Peyer's patch (tissue), 4 donors: ENCODE data around the gene OR7G2. TPM values are rescaled to one million over a fixed set of nuclear protein-coding genes. Genes with fewer than 3 reads are reported as not detected.

Experiments
- DNase-seq, 3 donors: peaks; one replicate each; pipeline ENCODE4 v3.0.0-alpha.2; 2017 to 2019
- H3K27ac ChIP-seq, 4 donors: fragments of 200-600 bp; sonication (generic); one replicate each; pipeline ENCODE4 v1.5.1; 2016 to 2019
- H3K27me3 ChIP-seq, 2 donors: fragments of 200-600 bp; sonication (generic); one replicate each; pipeline ENCODE4 v1.5.1; 2019
- H3K36me3 ChIP-seq, 3 donors: fragments of 200-600 bp; sonication (generic); one replicate each; pipeline ENCODE4 v1.5.1; 2016 to 2019
- H3K4me1 ChIP-seq, 4 donors: fragments of 200-600 bp; sonication (generic); one replicate each; pipeline ENCODE4 v1.5.1; 2016 to 2019
- H3K4me3 ChIP-seq, 4 donors: fragments of 200-600 bp; sonication (generic); 1 replicate in 3 of 4; 2 replicates in 1 of 4; pipeline ENCODE4 v1.5.1; 2016 to 2019; ENCODE audit warnings: mild to moderate bottlenecking in 1 of 4
- H3K9me3 ChIP-seq, 4 donors: fragments of 200-600 bp; sonication (generic); one replicate each; pipeline ENCODE4 v1.5.1; 2016 to 2019; ENCODE audit warnings: mild to moderate bottlenecking in 1 of 4
- POLR2A ChIP-seq, 2 donors: fragments of 450-650 bp; IDR thresholded peaks; one replicate each; pipeline ENCODE4 v1.5.1; 2017; ENCODE audit warnings: antibody characterized with exemption in 2 of 2, mild to moderate bottlenecking in 2 of 2, moderate library complexity in 2 of 2
- total RNA-seq, 4 donors: library from RNA; depleted of rRNA; stranded (reverse); fragments of >200 nt; gene quantifications; one replicate each; pipeline ENCODE4 v1.1.0, GENCODE V29; 2016
- TF ChIP-seq, protein P1 (sequence below), 6 experiments: fragments of 450-650 bp in 4 of 6; fragments of 200-600 bp in 2 of 6; sonication (generic) in 1 of 6; IDR thresholded peaks; one replicate each; pipeline ENCODE4 v1.5.1; 2017 to 2019; ENCODE audit warnings: antibody characterized with exemption in 6 of 6, mild to moderate bottlenecking in 3 of 6, moderate library complexity in 1 of 6

The OR7G2 gene
- total RNA-seq, 4 donors from 2014 or later: not detected

DNA sequence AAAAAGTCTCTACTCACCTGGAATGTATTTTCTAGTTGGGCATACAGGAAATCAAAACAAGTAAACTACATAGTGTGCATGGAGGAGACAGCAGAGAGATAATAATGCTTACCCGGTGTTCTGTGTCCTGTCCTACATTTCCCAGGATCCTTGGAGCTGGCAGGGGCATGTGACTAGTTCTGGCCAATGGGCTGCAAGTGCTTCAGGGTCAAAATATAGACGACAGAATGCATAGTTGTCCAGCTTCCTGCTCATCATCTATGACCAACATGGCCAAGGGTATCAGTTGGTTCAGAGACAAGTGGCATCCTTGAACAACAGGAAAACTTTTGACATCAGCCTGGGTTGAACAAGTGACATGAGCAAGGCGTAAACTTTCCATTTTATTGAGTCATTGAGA, 41.4 kb upstream of the OR7G2 start:
- Histone ChIP-seq H3K9me3 (peaks cover 0 to 26% (median 3%) of the 10 kb centered on the region in 4 donors), H3K4me1 (no peaks in the 10 kb centered on the region), H3K27me3 (no peaks in the 10 kb centered on the region), H3K27ac (no peak overlapping the region), H3K4me3 (no peak overlapping the region), H3K36me3 (peaks cover 0 to 31% (median 0%) of the 10 kb centered on the region in 3 donors)
- DNase-seq: no peak
- no peak for TF ChIP-seq POLR2A (IDR thresholded peaks at IDR 0.05)
- TF ChIP-seq, protein P1, sequence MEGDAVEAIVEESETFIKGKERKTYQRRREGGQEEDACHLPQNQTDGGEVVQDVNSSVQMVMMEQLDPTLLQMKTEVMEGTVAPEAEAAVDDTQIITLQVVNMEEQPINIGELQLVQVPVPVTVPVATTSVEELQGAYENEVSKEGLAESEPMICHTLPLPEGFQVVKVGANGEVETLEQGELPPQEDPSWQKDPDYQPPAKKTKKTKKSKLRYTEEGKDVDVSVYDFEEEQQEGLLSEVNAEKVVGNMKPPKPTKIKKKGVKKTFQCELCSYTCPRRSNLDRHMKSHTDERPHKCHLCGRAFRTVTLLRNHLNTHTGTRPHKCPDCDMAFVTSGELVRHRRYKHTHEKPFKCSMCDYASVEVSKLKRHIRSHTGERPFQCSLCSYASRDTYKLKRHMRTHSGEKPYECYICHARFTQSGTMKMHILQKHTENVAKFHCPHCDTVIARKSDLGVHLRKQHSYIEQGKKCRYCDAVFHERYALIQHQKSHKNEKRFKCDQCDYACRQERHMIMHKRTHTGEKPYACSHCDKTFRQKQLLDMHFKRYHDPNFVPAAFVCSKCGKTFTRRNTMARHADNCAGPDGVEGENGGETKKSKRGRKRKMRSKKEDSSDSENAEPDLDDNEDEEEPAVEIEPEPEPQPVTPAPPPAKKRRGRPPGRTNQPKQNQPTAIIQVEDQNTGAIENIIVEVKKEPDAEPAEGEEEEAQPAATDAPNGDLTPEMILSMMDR (IDR thresholded peaks at IDR 0.05): no peak

DNA sequence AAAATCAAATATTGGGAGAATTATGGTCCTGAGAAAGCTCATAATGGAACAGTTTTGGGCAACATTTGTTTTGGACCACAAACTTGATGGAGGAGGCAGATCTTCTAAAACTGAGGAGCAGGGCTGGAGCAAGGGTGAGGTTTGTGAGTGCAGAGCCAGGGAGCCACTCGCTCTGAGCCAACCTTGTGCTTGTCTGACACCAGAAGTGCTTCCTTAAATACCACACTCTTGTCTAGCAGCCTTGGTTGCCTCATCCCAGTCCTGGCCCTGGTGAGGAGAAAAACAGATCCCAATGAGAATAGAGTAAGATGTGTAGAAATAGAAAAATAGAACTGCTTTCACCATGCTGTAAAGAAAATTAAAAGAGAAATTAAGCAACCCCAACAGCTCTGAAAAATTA, 39.6 kb upstream of the OR7G2 start:
- Histone ChIP-seq H3K27ac (no peak overlapping the region), H3K36me3 (peaks cover 0 to 21% (median 0%) of the 10 kb centered on the region in 3 donors), H3K4me1 (peaks cover 0 to 3% (median 0%) of the 10 kb centered on the region in 4 donors), H3K9me3 (peaks cover 0 to 17% (median 3%) of the 10 kb centered on the region in 4 donors), H3K4me3 (no peak overlapping the region), H3K27me3 (no peaks in the 10 kb centered on the region)
- TF ChIP-seq POLR2A (IDR thresholded peaks at IDR 0.05): no peak
- TF ChIP-seq, protein P1 (IDR thresholded peaks at IDR 0.05): no peak
- DNase-seq: no peak

DNA sequence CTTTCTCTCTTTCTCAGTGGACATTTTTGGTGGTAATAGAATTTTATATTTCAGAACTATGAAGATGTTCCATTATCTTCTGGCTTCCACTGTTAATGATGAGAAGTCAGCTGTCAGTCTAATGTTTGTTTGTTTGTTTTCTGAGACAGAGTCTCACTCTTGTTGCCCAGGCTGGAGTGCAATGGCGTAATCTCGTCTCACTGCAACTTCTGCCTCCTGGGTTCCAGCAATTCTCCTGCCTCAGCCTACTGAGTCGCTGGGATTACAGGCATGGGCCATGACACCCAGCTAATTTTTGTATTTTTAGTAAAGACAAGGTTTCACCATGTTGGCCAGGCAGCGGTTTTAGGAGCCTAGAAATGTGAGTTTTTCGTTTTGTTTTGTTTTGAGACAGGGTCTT, 37.6 kb upstream of the OR7G2 start:
- Histone ChIP-seq H3K4me1 (peaks cover 0 to 14% (median 3%) of the 10 kb centered on the region in 4 donors), H3K27ac (no peak overlapping the region), H3K27me3 (no peaks in the 10 kb centered on the region), H3K36me3 (peaks cover 0 to 20% (median 0%) of the 10 kb centered on the region in 3 donors), H3K9me3 (peaks cover 0 to 17% (median 3%) of the 10 kb centered on the region in 4 donors), H3K4me3 (no peak overlapping the region)
- DNase-seq: no peak
- TF ChIP-seq, protein P1 (IDR thresholded peaks at IDR 0.05): no peak
- TF ChIP-seq POLR2A (IDR thresholded peaks at IDR 0.05): no peak

DNA sequence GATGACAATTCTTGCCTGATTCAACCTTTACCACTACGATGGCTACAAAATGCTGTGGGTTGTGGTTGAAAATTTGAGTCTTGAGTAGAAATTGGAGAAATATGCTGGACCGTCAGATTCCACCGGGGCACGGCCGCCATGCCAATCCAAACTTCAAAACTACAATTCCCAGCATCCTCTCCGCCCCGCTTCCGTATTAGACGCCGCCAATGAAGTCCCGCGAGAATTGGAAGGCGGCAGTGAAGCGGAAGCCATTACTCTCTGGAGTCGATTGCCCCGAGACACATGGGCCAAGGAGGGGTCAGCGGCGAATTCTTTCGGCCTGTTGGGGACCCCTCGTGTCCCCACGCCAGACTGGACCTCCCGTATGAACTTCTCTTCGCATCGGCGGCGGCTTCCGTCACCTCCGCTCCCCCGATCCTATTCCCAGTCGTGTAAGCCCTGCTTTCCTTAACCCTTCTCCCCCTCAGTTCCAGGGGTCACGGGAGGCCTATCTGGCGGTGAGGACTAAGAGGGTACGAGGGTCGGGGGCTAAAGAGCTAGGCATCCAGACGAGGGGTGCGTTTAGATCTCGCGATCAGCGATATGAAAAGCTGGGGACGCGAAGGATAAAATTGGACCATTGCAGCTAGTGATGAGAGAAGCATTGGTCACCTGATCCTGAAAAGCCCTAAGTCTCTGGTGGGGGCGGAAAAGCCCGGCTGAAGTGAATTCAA, 33.0 kb upstream of the OR7G2 start, which contains the start of gene ZNF317:
ZNF317 (plus strand) TSS at position 239 of the 716 bp plus-strand sequence. CDS start 15,620 bp downstream, outside the sequence.
- DNase-seq: peak; percentile 89 to 98 (median 97)
- peak within 1 kb of the TSS; percentile 78 to 86 (median 84) for H3K27ac ChIP-seq
- peak within 1 kb of the TSS; percentile 50 to 93 (median 72) for H3K4me3 ChIP-seq
- no peaks in the 10 kb centered on the region for H3K27me3 ChIP-seq
- no peaks in the 10 kb centered on the region for H3K36me3 ChIP-seq
- TF ChIP-seq POLR2A (IDR thresholded peaks at IDR 0.05): peak in 1 of 2 donors; percentile 52
- TF ChIP-seq, protein P1 (IDR thresholded peaks at IDR 0.05): no peak
- peaks cover 0 to 15% (median 3%) of the 10 kb centered on the region in 4 donors for H3K9me3 ChIP-seq
- H3K4me1 ChIP-seq: peaks cover 0 to 14% (median 3%) of the 10 kb centered on the region in 4 donors

DNA sequence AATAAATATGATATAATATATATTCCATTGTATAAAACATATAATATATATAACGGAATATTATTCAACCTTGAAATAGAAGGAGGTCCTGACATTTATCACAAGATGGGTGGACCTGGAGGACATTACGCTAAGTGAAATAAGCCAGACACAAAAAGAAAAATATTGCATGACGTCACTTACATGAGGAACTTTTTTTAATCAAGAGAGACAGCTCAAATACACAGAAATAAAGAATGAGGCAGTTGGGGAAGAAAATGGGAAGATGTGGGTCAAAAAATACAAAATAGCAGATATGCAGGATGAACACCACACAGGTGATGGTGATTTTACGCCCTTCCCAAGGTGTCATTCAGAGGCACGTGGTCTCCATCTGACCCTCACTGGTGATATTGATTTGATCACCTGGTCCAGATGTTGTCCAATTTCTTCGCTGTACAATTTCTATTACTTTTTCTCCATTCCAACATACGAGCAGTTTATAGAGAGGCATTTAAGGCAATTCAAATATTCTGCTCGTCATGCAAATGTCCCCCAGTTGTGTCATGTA, 32.4 kb upstream of the OR7G2 start:
- peaks cover 0 to 14% (median 3%) of the 10 kb centered on the region in 4 donors for H3K4me1 ChIP-seq
- no peak for TF ChIP-seq POLR2A (IDR thresholded peaks at IDR 0.05)
- TF ChIP-seq, protein P1 (IDR thresholded peaks at IDR 0.05): no peak
- peaks cover 0 to 8% (median under 1%) of the 10 kb centered on the region in 4 donors for H3K9me3 ChIP-seq
- no peak for DNase-seq
- peak overlapping the region; percentile 50 to 93 (median 72) for H3K4me3 ChIP-seq
- no peaks in the 10 kb centered on the region for H3K36me3 ChIP-seq
- no peaks in the 10 kb centered on the region for H3K27me3 ChIP-seq
- peak overlapping the region; percentile 78 to 86 (median 84) for H3K27ac ChIP-seq
